Measurements from ENCODE around the gene LRCH2.

LRCH2 gene

DNA sequence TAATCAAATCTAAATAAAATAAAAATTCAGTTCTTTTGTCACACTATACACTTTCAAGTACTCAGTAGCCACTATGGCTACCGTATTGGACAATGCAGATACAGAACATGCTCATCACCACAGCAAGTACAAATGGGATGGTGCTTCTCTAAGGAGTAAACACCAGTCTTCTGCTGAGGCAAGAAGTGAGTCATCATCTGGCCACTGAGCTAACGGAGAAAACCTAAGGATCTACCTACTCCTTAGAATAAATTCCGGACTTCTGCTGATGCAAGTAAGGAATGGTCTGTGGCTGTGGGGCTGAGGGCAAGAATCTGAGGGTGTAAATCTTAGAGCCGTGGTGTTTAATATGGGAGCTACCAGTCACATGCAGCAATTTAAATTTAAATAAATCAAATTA is 56.0 kb downstream of the LRCH2 start:
- H3K9ac ChIP-seq (ENCODE audit: low read depth in 1 of 2, low read length in 2 of 2), result no peak overlapping the region
- H3K27ac ChIP-seq (ENCODE audit: low read depth, low read length), result no peak overlapping the region
- H3K36me3 ChIP-seq (ENCODE audit: control insufficient read depth in 1 of 2, insufficient read depth in 2 of 2, low read length in 2 of 2), result no peaks in the 10 kb centered on the region
- H3K4me3 ChIP-seq (ENCODE audit: low read depth in 1 of 2, low read length in 2 of 2), result no peak overlapping the region
- no peaks in the 10 kb centered on the region for H3K27me3 ChIP-seq (ENCODE audit: control insufficient read depth in 1 of 2, insufficient read depth in 2 of 2, low read length in 2 of 2)
- no peaks in the 10 kb centered on the region for H3K9me3 ChIP-seq (ENCODE audit: control insufficient read depth in 1 of 2, low read length in 2 of 2)
- H3K4me1 ChIP-seq (ENCODE audit: control insufficient read depth in 1 of 2, insufficient read depth in 2 of 2, low read length in 2 of 2), result no peaks in the 10 kb centered on the region

DNA sequence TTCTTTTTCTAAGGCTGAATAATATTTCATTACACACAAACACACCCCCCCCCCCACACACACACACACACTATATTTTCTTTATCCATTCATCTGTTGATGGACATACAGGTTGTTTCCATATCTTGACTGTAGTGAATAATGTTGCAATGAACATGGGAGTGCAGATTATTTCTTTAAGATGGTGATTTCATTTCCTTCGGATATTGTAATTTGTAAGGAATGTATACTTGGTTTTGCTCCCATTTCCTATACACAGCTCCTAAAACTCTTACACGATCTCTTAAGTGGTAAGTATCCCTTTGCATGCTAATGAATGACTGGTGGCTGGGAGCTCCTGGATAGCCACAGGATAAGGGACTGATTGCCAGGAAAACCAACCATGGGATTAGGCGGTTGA is 59.3 kb downstream of the LRCH2 start:
- Histone ChIP-seq H3K9ac (ENCODE audit: low read depth in 1 of 2, low read length in 2 of 2) (no peak overlapping the region), H3K4me3 (ENCODE audit: low read depth in 1 of 2, low read length in 2 of 2) (no peak overlapping the region), H3K27ac (ENCODE audit: low read depth, low read length) (no peak overlapping the region), H3K27me3 (ENCODE audit: control insufficient read depth in 1 of 2, insufficient read depth in 2 of 2, low read length in 2 of 2) (no peaks in the 10 kb centered on the region), H3K9me3 (ENCODE audit: control insufficient read depth in 1 of 2, low read length in 2 of 2) (no peaks in the 10 kb centered on the region), H3K4me1 (ENCODE audit: control insufficient read depth in 1 of 2, insufficient read depth in 2 of 2, low read length in 2 of 2) (no peaks in the 10 kb centered on the region), H3K36me3 (ENCODE audit: control insufficient read depth in 1 of 2, insufficient read depth in 2 of 2, low read length in 2 of 2) (no peaks in the 10 kb centered on the region)

DNA sequence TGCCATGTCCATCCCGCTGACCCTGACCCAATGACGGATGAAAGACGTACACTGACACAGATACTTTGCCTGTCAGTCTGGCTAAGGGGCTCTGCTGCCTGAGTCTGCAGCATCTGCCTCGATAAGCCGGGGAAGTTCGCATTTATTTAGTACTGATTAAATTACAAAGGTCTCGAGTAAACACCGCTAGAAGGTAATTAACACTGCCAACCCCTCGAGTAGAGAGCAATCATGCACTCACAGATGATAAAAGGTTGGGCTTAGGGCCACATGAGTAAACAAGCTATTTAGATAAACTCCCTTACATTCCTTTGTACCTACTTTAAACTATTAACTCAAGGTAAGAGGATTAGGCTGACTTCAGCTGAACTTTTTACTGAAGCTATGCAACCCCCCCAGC is 60.7 kb downstream of the LRCH2 start:
- no peaks in the 10 kb centered on the region for H3K27me3 ChIP-seq (ENCODE audit: control insufficient read depth in 1 of 2, insufficient read depth in 2 of 2, low read length in 2 of 2)
- no peak overlapping the region for H3K27ac ChIP-seq (ENCODE audit: low read depth, low read length)
- H3K9ac ChIP-seq (ENCODE audit: low read depth in 1 of 2, low read length in 2 of 2), result no peak overlapping the region
- H3K4me1 ChIP-seq (ENCODE audit: control insufficient read depth in 1 of 2, insufficient read depth in 2 of 2, low read length in 2 of 2), result no peaks in the 10 kb centered on the region
- no peaks in the 10 kb centered on the region for H3K36me3 ChIP-seq (ENCODE audit: control insufficient read depth in 1 of 2, insufficient read depth in 2 of 2, low read length in 2 of 2)
- H3K9me3 ChIP-seq (ENCODE audit: control insufficient read depth in 1 of 2, low read length in 2 of 2), result no peaks in the 10 kb centered on the region
- H3K4me3 ChIP-seq (ENCODE audit: low read depth in 1 of 2, low read length in 2 of 2), result no peak overlapping the region

DNA sequence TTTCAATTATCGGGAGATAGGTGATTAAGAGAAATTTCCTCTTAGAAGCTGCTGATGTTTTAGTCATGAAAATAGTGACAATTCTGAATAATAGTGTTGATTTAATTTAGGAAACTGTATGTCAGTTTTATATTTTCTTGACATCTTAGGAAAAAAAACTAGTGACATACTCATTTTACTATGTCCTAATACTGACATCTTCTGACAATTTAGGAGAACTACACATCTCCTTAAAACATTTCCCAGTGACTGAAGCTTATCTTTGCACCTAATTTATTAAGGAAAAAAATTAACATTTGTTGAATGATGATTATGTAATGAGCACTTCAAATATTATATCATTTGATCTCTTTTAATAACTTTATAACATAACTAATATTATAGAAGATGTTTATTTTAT is 86.7 kb downstream of the LRCH2 start:
- H3K9ac ChIP-seq (ENCODE audit: low read depth in 1 of 2, low read length in 2 of 2), result no peak overlapping the region
- no peaks in the 10 kb centered on the region for H3K9me3 ChIP-seq (ENCODE audit: control insufficient read depth in 1 of 2, low read length in 2 of 2)
- no peak overlapping the region for H3K27ac ChIP-seq (ENCODE audit: low read depth, low read length)
- H3K36me3 ChIP-seq (ENCODE audit: control insufficient read depth in 1 of 2, insufficient read depth in 2 of 2, low read length in 2 of 2), result no peaks in the 10 kb centered on the region
- no peak overlapping the region for H3K4me3 ChIP-seq (ENCODE audit: low read depth in 1 of 2, low read length in 2 of 2)
- H3K27me3 ChIP-seq (ENCODE audit: control insufficient read depth in 1 of 2, insufficient read depth in 2 of 2, low read length in 2 of 2), result no peaks in the 10 kb centered on the region
- no peaks in the 10 kb centered on the region for H3K4me1 ChIP-seq (ENCODE audit: control insufficient read depth in 1 of 2, insufficient read depth in 2 of 2, low read length in 2 of 2)

DNA sequence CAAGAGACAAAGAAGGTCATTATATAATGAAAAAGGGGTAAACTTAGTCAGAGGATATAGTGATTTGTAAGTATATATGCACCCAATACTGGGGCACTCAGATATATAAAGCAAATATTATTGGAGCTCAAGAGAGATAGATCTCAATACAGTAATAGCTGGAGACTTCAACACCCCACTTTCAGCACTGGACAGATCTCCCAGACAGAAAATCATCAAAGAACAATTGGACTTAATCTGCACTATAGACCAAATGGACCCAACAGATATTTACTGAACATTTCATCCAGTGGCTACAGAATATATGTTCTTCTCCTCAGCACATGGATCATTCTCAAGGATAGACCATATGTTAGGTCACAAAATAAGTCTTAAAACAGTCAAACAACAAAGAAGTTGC is 91.8 kb downstream of the LRCH2 start:
- Histone ChIP-seq H3K4me1 (ENCODE audit: control insufficient read depth in 1 of 2, insufficient read depth in 2 of 2, low read length in 2 of 2) (no peaks in the 10 kb centered on the region), H3K9me3 (ENCODE audit: control insufficient read depth in 1 of 2, low read length in 2 of 2) (no peaks in the 10 kb centered on the region), H3K27ac (ENCODE audit: low read depth, low read length) (no peak overlapping the region), H3K36me3 (ENCODE audit: control insufficient read depth in 1 of 2, insufficient read depth in 2 of 2, low read length in 2 of 2) (no peaks in the 10 kb centered on the region), H3K27me3 (ENCODE audit: control insufficient read depth in 1 of 2, insufficient read depth in 2 of 2, low read length in 2 of 2) (no peaks in the 10 kb centered on the region), H3K9ac (ENCODE audit: low read depth in 1 of 2, low read length in 2 of 2) (no peak overlapping the region), H3K4me3 (ENCODE audit: low read depth in 1 of 2, low read length in 2 of 2) (no peak overlapping the region)

DNA sequence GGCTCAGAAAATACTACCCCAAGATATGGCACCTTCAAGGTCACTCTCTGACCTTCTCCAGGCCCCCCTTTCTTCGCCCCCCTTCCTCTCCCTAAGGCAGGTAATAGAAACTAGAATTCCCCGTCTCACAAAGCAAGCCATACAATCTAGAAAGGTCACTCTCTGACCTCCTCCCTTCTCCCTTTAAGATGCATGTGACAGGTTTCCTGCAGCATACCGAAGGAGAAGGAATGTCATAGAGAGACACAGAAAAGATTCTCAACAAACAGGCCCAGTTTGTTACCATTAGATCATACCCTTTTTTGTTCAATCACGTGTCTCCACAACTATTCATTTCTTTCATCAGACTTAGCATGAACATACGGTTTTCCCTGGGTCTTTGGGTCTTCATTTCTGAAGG is 95.9 kb downstream of the LRCH2 start:
- H3K36me3 ChIP-seq (ENCODE audit: control insufficient read depth in 1 of 2, insufficient read depth in 2 of 2, low read length in 2 of 2), result no peaks in the 10 kb centered on the region
- H3K9me3 ChIP-seq (ENCODE audit: control insufficient read depth in 1 of 2, low read length in 2 of 2), result no peaks in the 10 kb centered on the region
- H3K4me1 ChIP-seq (ENCODE audit: control insufficient read depth in 1 of 2, insufficient read depth in 2 of 2, low read length in 2 of 2), result no peaks in the 10 kb centered on the region
- H3K27ac ChIP-seq (ENCODE audit: low read depth, low read length), result no peak overlapping the region
- H3K4me3 ChIP-seq (ENCODE audit: low read depth in 1 of 2, low read length in 2 of 2), result no peak overlapping the region
- H3K27me3 ChIP-seq (ENCODE audit: control insufficient read depth in 1 of 2, insufficient read depth in 2 of 2, low read length in 2 of 2), result no peaks in the 10 kb centered on the region
- H3K9ac ChIP-seq (ENCODE audit: low read depth in 1 of 2, low read length in 2 of 2), result no peak overlapping the region

DNA sequence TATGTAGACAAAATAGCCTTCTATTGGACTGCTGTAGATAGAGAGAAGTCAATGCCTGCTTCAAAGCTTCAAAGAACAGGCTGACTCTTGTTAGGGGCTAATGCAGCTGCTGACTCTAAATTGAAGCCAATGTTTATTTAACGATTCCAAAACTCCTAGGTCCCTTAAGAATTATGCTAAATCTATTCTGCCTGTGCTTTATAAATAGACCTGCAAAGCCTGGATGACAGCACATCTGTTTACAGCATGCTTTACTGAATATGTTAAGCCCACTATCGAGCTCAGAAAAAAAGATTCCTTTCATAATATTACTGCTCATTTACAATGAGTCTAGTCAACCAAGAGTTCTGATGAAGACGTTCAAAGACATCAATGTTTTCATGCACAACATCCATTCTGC is 99.5 kb downstream of the LRCH2 start:
- Histone ChIP-seq H3K27me3 (ENCODE audit: control insufficient read depth in 1 of 2, insufficient read depth in 2 of 2, low read length in 2 of 2) (no peaks in the 10 kb centered on the region), H3K4me1 (ENCODE audit: control insufficient read depth in 1 of 2, insufficient read depth in 2 of 2, low read length in 2 of 2) (no peaks in the 10 kb centered on the region), H3K36me3 (ENCODE audit: control insufficient read depth in 1 of 2, insufficient read depth in 2 of 2, low read length in 2 of 2) (no peaks in the 10 kb centered on the region), H3K27ac (ENCODE audit: low read depth, low read length) (no peak overlapping the region), H3K9ac (ENCODE audit: low read depth in 1 of 2, low read length in 2 of 2) (no peak overlapping the region), H3K9me3 (ENCODE audit: control insufficient read depth in 1 of 2, low read length in 2 of 2) (no peaks in the 10 kb centered on the region), H3K4me3 (ENCODE audit: low read depth in 1 of 2, low read length in 2 of 2) (no peak overlapping the region)

DNA sequence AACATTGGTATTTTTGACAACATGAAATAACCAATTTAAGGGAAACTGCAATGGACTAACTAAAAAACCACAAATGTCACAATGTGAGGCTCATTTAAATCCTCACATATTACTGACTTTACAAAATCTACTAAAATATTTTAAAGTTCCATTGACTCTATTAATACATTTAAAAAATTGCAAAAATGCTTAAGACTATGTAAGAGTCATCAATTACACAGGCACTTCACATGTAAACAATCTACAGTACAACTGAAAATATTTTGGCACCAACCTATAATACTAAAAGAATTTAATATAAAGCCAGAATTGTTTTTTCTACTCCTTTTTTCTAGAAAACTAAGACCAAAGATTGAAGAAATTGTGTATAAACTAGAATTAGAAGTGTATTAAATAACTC is 121.5 kb downstream of the LRCH2 start:
- no peaks in the 10 kb centered on the region for H3K9me3 ChIP-seq (ENCODE audit: control insufficient read depth in 1 of 2, low read length in 2 of 2)
- no peak overlapping the region for H3K4me3 ChIP-seq (ENCODE audit: low read depth in 1 of 2, low read length in 2 of 2)
- H3K36me3 ChIP-seq (ENCODE audit: control insufficient read depth in 1 of 2, insufficient read depth in 2 of 2, low read length in 2 of 2), result no peaks in the 10 kb centered on the region
- no peak overlapping the region for H3K27ac ChIP-seq (ENCODE audit: low read depth, low read length)
- H3K9ac ChIP-seq (ENCODE audit: low read depth in 1 of 2, low read length in 2 of 2), result no peak overlapping the region
- no peaks in the 10 kb centered on the region for H3K4me1 ChIP-seq (ENCODE audit: control insufficient read depth in 1 of 2, insufficient read depth in 2 of 2, low read length in 2 of 2)
- no peaks in the 10 kb centered on the region for H3K27me3 ChIP-seq (ENCODE audit: control insufficient read depth in 1 of 2, insufficient read depth in 2 of 2, low read length in 2 of 2)

DNA sequence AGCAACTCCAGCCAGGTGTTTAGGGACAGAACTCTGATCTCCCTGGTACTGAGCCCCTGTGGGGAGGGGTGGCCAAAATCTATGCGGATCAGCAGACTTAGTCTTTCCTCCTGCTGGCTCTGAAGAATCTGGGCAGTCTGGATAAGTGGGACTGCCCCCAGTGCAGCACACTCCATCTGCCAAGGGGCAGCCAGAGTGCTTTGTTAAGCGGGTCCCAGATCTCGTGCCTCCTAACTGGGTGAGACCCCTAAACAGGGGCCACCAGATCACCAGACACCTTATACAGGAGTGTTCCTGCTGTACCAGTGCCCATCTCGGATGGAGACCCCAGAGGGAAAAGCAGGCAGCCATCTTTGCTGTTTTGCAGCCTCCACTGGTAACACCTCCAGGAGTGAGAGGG is 135.0 kb downstream of the LRCH2 start:
- H3K4me1 ChIP-seq (ENCODE audit: control insufficient read depth in 1 of 2, insufficient read depth in 2 of 2, low read length in 2 of 2), result no peaks in the 10 kb centered on the region
- H3K9ac ChIP-seq (ENCODE audit: low read depth in 1 of 2, low read length in 2 of 2), result no peak overlapping the region
- no peaks in the 10 kb centered on the region for H3K36me3 ChIP-seq (ENCODE audit: control insufficient read depth in 1 of 2, insufficient read depth in 2 of 2, low read length in 2 of 2)
- H3K9me3 ChIP-seq (ENCODE audit: control insufficient read depth in 1 of 2, low read length in 2 of 2), result peaks cover 0 to 2% of the 10 kb centered on the region in 2 donors
- no peaks in the 10 kb centered on the region for H3K27me3 ChIP-seq (ENCODE audit: control insufficient read depth in 1 of 2, insufficient read depth in 2 of 2, low read length in 2 of 2)
- no peak overlapping the region for H3K27ac ChIP-seq (ENCODE audit: low read depth, low read length)
- no peak overlapping the region for H3K4me3 ChIP-seq (ENCODE audit: low read depth in 1 of 2, low read length in 2 of 2)

DNA sequence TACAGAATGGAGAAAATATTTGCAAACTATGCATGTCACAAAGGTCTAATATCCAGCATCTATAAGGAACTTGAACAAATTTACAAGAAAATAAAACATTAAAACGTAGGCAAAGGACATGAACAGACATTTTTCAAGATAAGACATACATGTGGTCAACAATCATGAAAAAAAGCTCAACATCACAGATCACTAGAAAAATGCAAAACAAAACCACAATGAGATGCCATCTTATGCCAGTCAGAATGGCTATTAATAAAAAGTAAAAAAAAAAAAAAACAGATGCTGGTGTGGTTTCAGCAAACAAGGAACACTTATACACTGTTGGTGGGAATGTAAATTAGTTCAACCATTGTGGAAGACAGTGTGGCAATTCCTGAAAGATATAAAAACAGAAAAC is 140.7 kb downstream of the LRCH2 start:
- Histone ChIP-seq H3K4me1 (ENCODE audit: control insufficient read depth in 1 of 2, insufficient read depth in 2 of 2, low read length in 2 of 2) (no peaks in the 10 kb centered on the region), H3K9me3 (ENCODE audit: control insufficient read depth in 1 of 2, low read length in 2 of 2) (no peaks in the 10 kb centered on the region), H3K36me3 (ENCODE audit: control insufficient read depth in 1 of 2, insufficient read depth in 2 of 2, low read length in 2 of 2) (no peaks in the 10 kb centered on the region), H3K9ac (ENCODE audit: low read depth in 1 of 2, low read length in 2 of 2) (no peak overlapping the region), H3K27ac (ENCODE audit: low read depth, low read length) (no peak overlapping the region), H3K4me3 (ENCODE audit: low read depth in 1 of 2, low read length in 2 of 2) (no peak overlapping the region), H3K27me3 (ENCODE audit: control insufficient read depth in 1 of 2, insufficient read depth in 2 of 2, low read length in 2 of 2) (no peaks in the 10 kb centered on the region)

DNA sequence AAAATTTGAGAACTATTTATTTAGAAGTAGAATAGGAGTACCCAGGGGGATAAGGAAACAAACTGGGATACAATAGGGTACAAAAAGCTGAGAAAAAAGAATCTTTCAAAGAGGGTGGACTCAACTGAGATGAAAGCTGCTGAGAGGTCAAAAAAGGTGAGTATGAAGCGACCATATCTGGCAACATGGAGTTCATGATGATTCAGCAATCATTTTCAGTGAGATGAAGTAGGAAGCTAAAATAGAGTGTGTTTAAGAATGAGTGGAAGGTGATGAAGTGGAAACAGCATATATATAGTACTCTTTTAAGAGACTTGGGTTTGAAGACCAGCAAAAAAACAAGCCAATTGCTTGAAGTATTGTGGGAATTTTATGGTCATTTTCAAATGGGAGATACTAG is 144.5 kb downstream of the LRCH2 start:
- Histone ChIP-seq H3K4me1 (ENCODE audit: control insufficient read depth in 1 of 2, insufficient read depth in 2 of 2, low read length in 2 of 2) (no peaks in the 10 kb centered on the region), H3K27ac (ENCODE audit: low read depth, low read length) (no peak overlapping the region), H3K9ac (ENCODE audit: low read depth in 1 of 2, low read length in 2 of 2) (no peak overlapping the region), H3K9me3 (ENCODE audit: control insufficient read depth in 1 of 2, low read length in 2 of 2) (no peaks in the 10 kb centered on the region), H3K4me3 (ENCODE audit: low read depth in 1 of 2, low read length in 2 of 2) (no peak overlapping the region), H3K36me3 (ENCODE audit: control insufficient read depth in 1 of 2, insufficient read depth in 2 of 2, low read length in 2 of 2) (no peaks in the 10 kb centered on the region), H3K27me3 (ENCODE audit: control insufficient read depth in 1 of 2, insufficient read depth in 2 of 2, low read length in 2 of 2) (no peaks in the 10 kb centered on the region)

Data from duodenal mucosa (tissue), 2 donors.